ENCODE measurements around the gene RABEPK.
"Not testable (repeated sequence)": the region's sequence is repeated elsewhere in the genome, so short reads cannot be mapped to it uniquely, and the experiment has no call there.

The RABEPK gene

GRCh38 chr9:125255781-125256391 is 55.5 kb downstream of the RABEPK start:
- FAIRE-seq, result no peak

DNA sequence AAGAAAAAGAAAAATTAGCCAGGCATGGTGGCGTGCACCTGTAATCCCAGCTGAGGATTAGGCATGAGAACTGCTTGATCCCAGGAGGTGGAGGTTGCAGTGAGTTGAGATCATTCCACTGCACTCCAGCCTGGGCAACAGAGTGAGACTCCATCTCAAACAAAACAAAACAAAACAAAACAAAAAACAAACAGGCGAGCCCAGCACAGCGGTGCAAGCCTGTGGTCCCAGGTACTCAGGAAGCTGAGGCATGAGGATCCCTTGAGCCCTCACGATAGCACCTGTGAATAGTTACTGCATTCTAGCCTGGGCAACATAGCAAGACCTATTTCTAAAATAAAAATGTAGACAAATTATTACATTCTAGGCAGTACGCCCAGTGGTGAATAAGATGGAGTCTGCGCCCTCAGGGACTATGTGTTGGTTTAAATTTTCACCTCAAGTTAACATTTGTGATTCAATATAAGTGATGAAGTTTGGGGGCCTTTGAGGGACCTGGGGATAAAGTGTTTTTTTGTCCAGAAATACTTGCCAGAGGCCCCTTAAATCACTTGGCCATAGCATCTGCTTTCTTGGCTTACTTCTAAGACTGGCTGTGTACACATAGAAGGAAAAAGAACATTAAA is 57.9 kb downstream of the RABEPK start:
- FAIRE-seq, result no peak

- FAIRE-seq, result no peak
Observed at GRCh38 chr9:125258832-125259534, 58.6 kb downstream of the RABEPK start.

DNA sequence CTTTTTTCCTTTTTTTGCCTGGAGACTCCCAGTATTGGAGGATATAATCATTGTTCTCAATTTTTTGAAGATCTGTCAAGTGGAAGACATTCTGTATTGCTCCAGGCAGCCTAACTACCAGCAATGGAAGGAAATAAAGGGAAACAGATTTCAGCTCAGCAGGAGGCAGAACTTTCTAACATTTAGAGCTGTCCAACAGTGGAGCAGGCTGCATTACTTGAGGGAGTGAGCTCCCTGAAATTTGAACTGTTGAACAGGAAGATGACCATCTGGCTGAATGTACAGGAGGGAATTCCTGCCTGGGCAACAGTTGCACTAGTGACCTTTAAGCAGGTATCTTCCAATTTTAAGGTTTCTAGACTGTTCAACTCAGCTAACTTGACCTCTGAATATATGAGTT is 60.2 kb downstream of the RABEPK start:
- FAIRE-seq, result no peak

DNA sequence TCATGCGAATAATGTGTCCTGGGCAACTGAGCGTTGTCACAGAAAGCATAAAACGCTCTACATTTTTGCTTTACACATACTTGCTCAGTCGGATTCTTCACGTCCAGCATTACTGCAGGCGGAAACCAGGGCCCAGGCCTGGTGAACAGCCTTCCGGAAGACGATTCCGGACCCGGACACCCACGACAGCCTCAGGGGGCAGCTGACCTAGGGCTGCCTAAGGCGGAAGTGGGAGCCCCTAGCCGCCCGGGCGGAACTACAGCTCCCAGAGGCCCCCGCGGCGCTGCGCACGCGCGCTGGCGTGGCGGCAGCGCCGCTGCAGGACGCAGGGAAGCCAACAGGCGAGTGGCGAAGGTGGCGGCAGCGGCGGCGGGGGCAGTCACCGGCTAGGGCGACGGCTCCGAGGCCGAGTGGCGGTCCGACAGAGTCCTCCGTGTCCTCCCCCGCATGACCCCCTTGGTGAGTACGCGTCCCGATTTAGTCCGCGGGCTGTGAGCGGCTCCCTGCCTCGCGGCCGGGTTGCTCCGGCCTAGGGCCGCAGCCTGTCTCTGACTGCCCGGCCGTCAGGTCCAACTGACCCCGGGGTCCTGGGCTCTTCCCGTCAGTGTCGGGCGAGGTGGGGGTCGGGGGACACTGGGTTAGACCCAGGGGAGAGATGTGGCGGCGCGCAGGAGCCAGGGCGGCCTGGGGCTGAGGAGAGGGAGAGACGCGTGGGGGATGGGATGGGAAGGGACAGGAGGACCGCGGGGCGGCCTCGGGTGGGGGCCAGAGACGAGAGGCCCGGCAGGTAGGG is 61.4 kb downstream of the RABEPK start, which contains the start of gene GAPVD1:
GAPVD1 (plus strand) TSS at position 326 of the 793 bp plus-strand sequence. CDS start 37,096 bp downstream, outside the sequence.
- no peak for FAIRE-seq

GRCh38 chr9:125262294-125262991 is 62.1 kb downstream of the RABEPK start:
- FAIRE-seq, result no peak

- not testable (repeated sequence) for FAIRE-seq
Observed at GRCh38 chr9:125264068-125264467, 63.7 kb downstream of the RABEPK start.

GRCh38 chr9:125268394-125269013 is 68.2 kb downstream of the RABEPK start:
- FAIRE-seq, result no peak

GRCh38 chr9:125269014-125269397 is 68.7 kb downstream of the RABEPK start:
- no peak for FAIRE-seq

DNA sequence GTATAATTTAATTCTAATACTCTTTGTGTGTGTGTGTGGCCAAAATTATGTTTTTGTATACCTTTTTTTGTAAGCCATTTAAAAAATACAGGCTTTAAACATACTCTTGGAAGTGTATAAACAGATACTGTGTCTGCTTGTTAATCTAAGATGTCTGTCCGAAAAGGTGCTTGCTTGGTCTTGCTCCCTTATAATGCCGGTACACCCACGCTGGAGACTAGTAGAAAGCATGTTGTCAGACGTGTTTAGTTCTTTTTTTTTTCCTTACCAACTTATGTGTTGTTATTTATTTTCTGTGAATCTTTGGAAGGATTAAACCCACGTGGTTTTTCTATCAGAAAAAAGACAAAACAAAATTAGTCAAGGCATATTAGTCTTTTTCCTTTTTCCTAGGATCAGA is 70.7 kb downstream of the RABEPK start:
- FAIRE-seq, result no peak

GRCh38 chr9:125272697-125273096 is 72.4 kb downstream of the RABEPK start:
- no peak for FAIRE-seq

DNA sequence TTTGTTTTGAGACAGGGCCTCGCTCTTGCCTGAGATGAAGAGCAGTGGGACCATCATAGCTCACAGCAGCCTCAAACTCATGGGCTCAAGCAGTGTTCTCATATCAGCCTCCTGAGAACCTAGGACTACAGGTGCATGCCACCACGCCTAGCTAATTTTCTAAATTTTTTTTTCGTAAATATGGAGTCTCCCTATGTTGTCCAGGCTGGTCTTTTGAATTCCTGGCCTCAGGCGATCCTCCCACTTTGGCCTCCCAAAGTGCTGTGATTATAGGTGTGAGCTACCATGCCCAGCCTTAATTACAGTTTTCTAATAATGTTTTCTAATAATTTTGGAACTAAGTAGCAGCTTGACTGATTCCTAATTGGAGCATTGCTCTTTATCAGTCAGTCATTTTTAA is 76.4 kb downstream of the RABEPK start:
- no peak for FAIRE-seq

DNA sequence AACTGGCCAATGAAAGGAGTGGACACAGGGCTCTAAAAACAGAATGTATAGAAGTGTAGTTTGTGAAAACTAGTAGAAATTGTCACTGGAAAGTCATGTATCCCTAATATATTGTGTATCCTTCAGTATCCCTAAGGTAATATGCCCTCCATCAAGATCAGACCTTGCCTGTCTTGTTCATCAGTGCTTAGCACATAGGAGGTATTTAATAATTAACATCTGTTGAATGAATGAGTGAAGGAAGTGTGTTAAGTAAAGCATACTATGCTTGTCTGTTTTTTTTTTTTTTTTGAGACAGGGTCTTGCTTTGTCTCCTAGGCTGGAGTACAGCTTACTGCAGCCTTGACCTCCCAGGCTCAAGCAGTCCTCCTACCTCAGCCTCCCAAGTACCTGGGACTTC is 77.1 kb downstream of the RABEPK start:
- FAIRE-seq, result no peak

GRCh38 chr9:125280945-125281344 is 80.6 kb downstream of the RABEPK start:
- no peak for FAIRE-seq
